Astrocyte (in vitro differentiated cells and primary cell): ENCODE measurements around the gene COQ5. TPM values are rescaled to one million over a fixed set of nuclear protein-coding genes. Genes with fewer than 3 reads are reported as not detected.
A peak's percentile ranks its signal among the peaks of the same experiment; 100 is the strongest.

ENCODE experiments used
- DNase-seq: peaks from one replicate; pipeline ENCODE4 v3.0.0-alpha.2; 2010; ENCODE audit warnings: low read depth
- FAIRE-seq: peaks from 2 replicates; lab custom pipeline; 2011; peaks lifted over from hg19 to GRCh38; lab: Jason Lieb, UNC
- H2AFZ ChIP-seq: 2 replicates; pipeline ENCODE4 v1.6.0; 2012; ENCODE audit warnings: low read depth, low read length, inconsistent platforms
- H3K27ac ChIP-seq: 2 replicates; pipeline ENCODE4 v1.5.1; 2011; ENCODE audit warnings: low read depth, low read length, inconsistent platforms
- H3K27me3 ChIP-seq: 2 replicates; pipeline ENCODE4 v1.6.0; 2011; ENCODE audit warnings: low read length, inconsistent platforms; ENCODE audit not compliant: insufficient read depth
- H3K36me3 ChIP-seq: 2 replicates; pipeline ENCODE4 v1.5.1; 2011; ENCODE audit warnings: low read length, inconsistent platforms; ENCODE audit not compliant: insufficient read depth
- H3K4me1 ChIP-seq: 2 replicates; pipeline ENCODE4 v1.5.1; 2011; ENCODE audit warnings: low read length, inconsistent platforms; ENCODE audit not compliant: insufficient read depth
- H3K4me2 ChIP-seq: 2 replicates; pipeline ENCODE4 v1.6.0; 2012; ENCODE audit warnings: low read length, inconsistent platforms
- H3K4me3 ChIP-seq: 2 replicates; pipeline ENCODE4 v1.5.1; 2011; ENCODE audit warnings: low read depth, mild to moderate bottlenecking, low read length, inconsistent platforms; ENCODE audit not compliant: insufficient read depth
- H3K79me2 ChIP-seq: 2 replicates; pipeline ENCODE4 v1.6.0; 2012; ENCODE audit warnings: mild to moderate bottlenecking, low read length, inconsistent platforms; ENCODE audit not compliant: insufficient read depth
- H3K9ac ChIP-seq: 2 replicates; pipeline ENCODE4 v1.6.0; 2012; ENCODE audit warnings: mild to moderate bottlenecking, low read length, inconsistent platforms
- H3K9me3 ChIP-seq: 2 replicates; pipeline ENCODE4 v1.5.1; 2012; ENCODE audit warnings: low read depth, mild to moderate bottlenecking, low read length, inconsistent platforms; ENCODE audit not compliant: insufficient read depth
- H4K20me1 ChIP-seq: 2 replicates; pipeline ENCODE4 v1.6.0; 2012; ENCODE audit warnings: low read length, inconsistent platforms; ENCODE audit not compliant: insufficient read depth
- H3K27ac Mint-ChIP-seq: one replicate; pipeline ENCODE4 v1.8.0; 2021; ENCODE audit warnings: mild to moderate bottlenecking, mixed read lengths; ENCODE audit not compliant: unreplicated experiment
- H3K27me3 Mint-ChIP-seq: one replicate; pipeline ENCODE4 v1.8.0; 2021; ENCODE audit warnings: low read depth, mixed read lengths; ENCODE audit not compliant: unreplicated experiment
- H3K36me3 Mint-ChIP-seq: one replicate; pipeline ENCODE4 v1.8.0; 2021; ENCODE audit warnings: low read depth, mixed read lengths; ENCODE audit not compliant: unreplicated experiment
- H3K4me1 Mint-ChIP-seq: one replicate; pipeline ENCODE4 v1.8.0; 2021; ENCODE audit warnings: low read depth, mixed read lengths; ENCODE audit not compliant: unreplicated experiment
- H3K4me3 Mint-ChIP-seq: one replicate; pipeline ENCODE4 v1.8.0; 2021; ENCODE audit warnings: mild to moderate bottlenecking, moderate library complexity, mixed read lengths; ENCODE audit not compliant: unreplicated experiment
- H3K9me3 Mint-ChIP-seq: one replicate; pipeline ENCODE4 v1.8.0; 2021; ENCODE audit warnings: mild to moderate bottlenecking, mixed read lengths; ENCODE audit not compliant: unreplicated experiment
- CTCF ChIP-seq: IDR thresholded peaks from 2 replicates; pipeline ENCODE4 v1.5.1; 2011; ENCODE audit warnings: low read depth, mild to moderate bottlenecking, inconsistent platforms, low read length, moderate library complexity; ENCODE audit not compliant: insufficient read depth
- EZH2 ChIP-seq: IDR thresholded peaks from 2 replicates; pipeline ENCODE4 v1.6.1; 2012; ENCODE audit warnings: mild to moderate bottlenecking, low read length, inconsistent platforms; ENCODE audit not compliant: insufficient read depth
- total RNA-seq: library from RNA; stranded (reverse); gene quantifications from 2 replicates; pipeline ENCODE4 v1.2.1, GENCODE V29; 2021

COQ5 gene
- total RNA-seq, 1 donor from 2014 or later = 23.4 TPM

GRCh38 chr12:120540445-120540844 lies 11.5 kb upstream of the COQ5 start:
- no peaks in the 10 kb centered on the region for H3K27me3 ChIP-seq
- Mint-ChIP-seq H3K4me1 (peaks cover 33% of the 10 kb centered on the region), H3K36me3 (peaks cover 9% of the 10 kb centered on the region), H3K27ac (no peak overlapping the region), H3K4me3 (no peak overlapping the region), H3K9me3 (no peaks in the 10 kb centered on the region), H3K27me3 (no peaks in the 10 kb centered on the region)
- TF ChIP-seq CTCF (no peak), EZH2 (no peak)
- FAIRE-seq = no peak
- peak; percentile 74 for DNase-seq
- H3K4me3 ChIP-seq = no peak overlapping the region
- H3K27ac ChIP-seq = no peak overlapping the region
- H3K4me1 ChIP-seq = peaks cover 32% of the 10 kb centered on the region
- H2AFZ ChIP-seq = no peak overlapping the region
- H4K20me1 ChIP-seq = peaks cover 95% of the 10 kb centered on the region
- H3K79me2 ChIP-seq = peaks cover 91% of the 10 kb centered on the region
- H3K9ac ChIP-seq = no peak overlapping the region
- H3K9me3 ChIP-seq = no peaks in the 10 kb centered on the region
- no peak overlapping the region for H3K4me2 ChIP-seq
- H3K36me3 ChIP-seq = peaks cover 2% of the 10 kb centered on the region

- H3K4me1 Mint-ChIP-seq = peaks cover 33% of the 10 kb centered on the region
- no peak overlapping the region for H3K27ac ChIP-seq
- H3K4me2 ChIP-seq = peak overlapping the region; percentile 84
Measured at GRCh38 chr12:120539303-120539702, 10.3 kb upstream of the COQ5 start.

More at GRCh38 chr12:120539303-120539702, 10.3 kb upstream of the COQ5 start:
- H3K9me3 Mint-ChIP-seq = no peaks in the 10 kb centered on the region
- H3K9me3 ChIP-seq = no peaks in the 10 kb centered on the region
- H4K20me1 ChIP-seq = peaks cover 96% of the 10 kb centered on the region
- H3K9ac ChIP-seq = no peak overlapping the region
- no peak for TF ChIP-seq CTCF
- no peak for TF ChIP-seq EZH2
- peaks cover 93% of the 10 kb centered on the region for H3K79me2 ChIP-seq
- DNase-seq = peak; percentile 40
- H3K27ac Mint-ChIP-seq = no peak overlapping the region
- H3K4me3 Mint-ChIP-seq = no peak overlapping the region
- no peaks in the 10 kb centered on the region for H3K27me3 ChIP-seq
- no peak for FAIRE-seq
- peaks cover 9% of the 10 kb centered on the region for H3K36me3 Mint-ChIP-seq
- peaks cover 35% of the 10 kb centered on the region for H3K4me1 ChIP-seq
- H3K27me3 Mint-ChIP-seq = no peaks in the 10 kb centered on the region
- no peak overlapping the region for H3K4me3 ChIP-seq
- no peak overlapping the region for H2AFZ ChIP-seq
- peaks cover 2% of the 10 kb centered on the region for H3K36me3 ChIP-seq
